Measurements from ENCODE around the gene GALNT1. TPM values are rescaled to one million over a fixed set of nuclear protein-coding genes. Genes with fewer than 3 reads are reported as not detected.

GALNT1 gene
- total RNA-seq, 4 donors from 2014 or later, result 47.6 to 129 (median 73.5) TPM

GRCh38 chr18:35641916-35642315 is 60.4 kb downstream of the GALNT1 start:
- H3K4me3 ChIP-seq, result no peak overlapping the region
- WGBS, 2 donors, result 95 to 96% methylated on average over 3 of the region's 3 CpGs

GRCh38 chr18:35642802-35643201 is 61.3 kb downstream of the GALNT1 start:
- H3K27me3 ChIP-seq, result no peaks in the 10 kb centered on the region
- H3K36me3 ChIP-seq, result peaks cover 0 to 6% (median 0%) of the 10 kb centered on the region in 3 donors
- WGBS, 2 donors, result 86 to 96% methylated on average over 2 to 3 of the region's 4 CpGs
- intact Hi-C loops (cut with DNase I), result no loop called here
- no peak for TF ChIP-seq CTCF (IDR thresholded peaks at IDR 0.05)
- no peak for TF ChIP-seq POLR2A (IDR thresholded peaks at IDR 0.05)
- DNase-seq, result no peak
- no peaks in the 10 kb centered on the region for H3K4me1 ChIP-seq
- no peaks in the 10 kb centered on the region for H3K9me3 ChIP-seq
- H3K4me3 ChIP-seq, result no peak overlapping the region
- no peak overlapping the region for H3K27ac ChIP-seq

More at GRCh38 chr18:35641916-35642315, 60.4 kb downstream of the GALNT1 start:
- DNase-seq, result no peak
- Histone ChIP-seq H3K4me1 (no peaks in the 10 kb centered on the region), H3K9me3 (no peaks in the 10 kb centered on the region), H3K36me3 (peaks cover 0 to 9% (median 0%) of the 10 kb centered on the region in 3 donors), H3K27me3 (no peaks in the 10 kb centered on the region), H3K27ac (no peak overlapping the region)
- TF ChIP-seq POLR2A (IDR thresholded peaks at IDR 0.05) (no peak), CTCF (IDR thresholded peaks at IDR 0.05) (no peak)
- intact Hi-C loops (cut with DNase I), result no loop called here

GRCh38 chr18:35646449-35646848 is 64.9 kb downstream of the GALNT1 start:
- no peak for TF ChIP-seq POLR2A (IDR thresholded peaks at IDR 0.05)
- no peak for TF ChIP-seq CTCF (IDR thresholded peaks at IDR 0.05)
- Histone ChIP-seq H3K4me1 (no peaks in the 10 kb centered on the region), H3K27ac (no peak overlapping the region), H3K9me3 (peaks cover 0 to 4% (median 0%) of the 10 kb centered on the region in 3 donors), H3K4me3 (no peak overlapping the region), H3K36me3 (peaks cover 0 to 6% (median 0%) of the 10 kb centered on the region in 3 donors), H3K27me3 (no peaks in the 10 kb centered on the region)
- DNase-seq, result no peak
- intact Hi-C loops (cut with DNase I), result no loop called here

- Histone ChIP-seq H3K27me3 (no peaks in the 10 kb centered on the region), H3K9me3 (peaks cover 0 to 4% (median 0%) of the 10 kb centered on the region in 3 donors), H3K4me1 (no peaks in the 10 kb centered on the region), H3K4me3 (no peak overlapping the region), H3K27ac (no peak overlapping the region), H3K36me3 (peaks cover 0 to 10% (median 0%) of the 10 kb centered on the region in 3 donors)
- DNase-seq, result no peak
- TF ChIP-seq CTCF (IDR thresholded peaks at IDR 0.05) (no peak), POLR2A (IDR thresholded peaks at IDR 0.05) (no peak)
- WGBS, 2 donors, result 67 to 73% methylated on average over 4 of the region's 4 CpGs
- intact Hi-C loops (cut with DNase I), result no loop called here
Measured at GRCh38 chr18:35653392-35654135, 72.0 kb downstream of the GALNT1 start.

DNA sequence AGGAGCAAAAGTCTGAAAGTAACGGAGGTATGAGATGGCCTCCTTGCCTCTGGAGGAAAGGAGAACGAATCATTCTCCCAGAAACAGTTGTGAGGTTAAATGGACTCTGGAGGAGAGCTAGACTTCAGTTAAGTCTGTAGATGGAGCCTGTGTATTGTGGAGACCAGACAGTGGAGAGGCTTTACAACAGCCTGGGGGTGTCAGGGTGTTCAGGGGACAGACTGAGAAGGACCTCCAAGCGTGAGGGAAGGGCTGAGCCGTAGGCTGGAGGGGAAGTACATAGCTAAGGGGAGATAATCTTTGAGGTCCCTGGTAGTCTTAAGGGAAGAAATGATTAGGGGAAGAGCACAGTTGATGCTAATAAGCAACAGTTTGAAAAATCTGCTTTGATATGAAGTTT is 76.6 kb downstream of the GALNT1 start:
- TF ChIP-seq CTCF (IDR thresholded peaks at IDR 0.05), result no peak
- no peak for TF ChIP-seq POLR2A (IDR thresholded peaks at IDR 0.05)
- no peak overlapping the region for H3K4me3 ChIP-seq
- no peaks in the 10 kb centered on the region for H3K27me3 ChIP-seq
- peaks cover 0 to 10% (median 0%) of the 10 kb centered on the region in 3 donors for H3K36me3 ChIP-seq
- no peak for DNase-seq
- H3K27ac ChIP-seq, result no peak overlapping the region
- intact Hi-C loops (cut with DNase I), result no loop called here
- no peaks in the 10 kb centered on the region for H3K9me3 ChIP-seq
- 84 to 97% methylated on average over 4 of the region's 4 CpGs for WGBS, 2 donors
- H3K4me1 ChIP-seq, result no peaks in the 10 kb centered on the region

Data from esophagus squamous epithelium (tissue), 5 donors.